SK-N-SH (cell line): ENCODE results near the gene MAP3K7CL. TPM values are rescaled to one million over a fixed set of nuclear protein-coding genes. Genes with fewer than 3 reads are reported as not detected.

Experiments
- CTCF ChIA-PET: fragments of 300-600, 350-600 bp; formaldehyde crosslinking; extraction: SDS; loops from one replicate; lab custom pipeline; 2021; lab: Yijun Ruan, JAX
- POLR2A ChIA-PET: fragments of 350-600 bp; sonication (Branson Sonifier 250); formaldehyde crosslinking; extraction: SDS; loops from one replicate; lab custom pipeline; 2020; ENCODE audit warnings: antibody characterized with exemption, inconsistent platforms; lab: Yijun Ruan, JAX
- DNase-seq: peaks from one replicate; pipeline ENCODE4 v3.0.0; 2012
- H2AFZ ChIP-seq: fragments of 200-600 bp; sonication (generic); 2 replicates; pipeline ENCODE4 v1.8.1; 2016; ENCODE audit warnings: antibody characterized with exemption, mild to moderate bottlenecking, low read depth
- H3F3A ChIP-seq: fragments of 200-600 bp; sonication (generic); replicated peaks from 2 replicates; pipeline ENCODE3; 2016; ENCODE audit warnings: antibody characterized with exemption, mild to moderate bottlenecking; ENCODE audit not compliant: insufficient read depth
- H3K27ac ChIP-seq, 2 experiments: fragments of 200-500 bp in 1 of 2; fragments of 200-600 bp in 1 of 2; sonication (Bioruptor generic) in 1 of 2; sonication (generic), shearing (Covaris generic) in 1 of 2; 2 replicates each; pipeline versions ENCODE4 v1.5.1 to v1.6.1; 2014 to 2016; ENCODE audit warnings: low read depth in 2 of 2, inconsistent platforms in 1 of 2, low read length in 1 of 2, mild to moderate bottlenecking in 1 of 2, mixed read lengths in 1 of 2
- H3K27me3 ChIP-seq: fragments of 200-600 bp; sonication (generic), shearing (Covaris generic); 2 replicates; pipeline ENCODE4 v1.6.1; 2016; ENCODE audit warnings: mixed run types; ENCODE audit not compliant: insufficient read depth
- H3K36me3 ChIP-seq, 2 experiments: fragments of 200-500 bp in 1 of 2; fragments of 200-600 bp in 1 of 2; sonication (Bioruptor generic) in 1 of 2; sonication (generic) in 1 of 2; replicated peaks in 1 of 2; 2 replicates each; pipeline versions ENCODE3 to v1.5.1; 2014 to 2016; ENCODE audit warnings: low read length in 1 of 2, mild to moderate bottlenecking in 1 of 2; ENCODE audit not compliant: insufficient read depth in 2 of 2, control insufficient read depth in 1 of 2
- H3K4me1 ChIP-seq, 2 experiments: fragments of 200-500 bp in 1 of 2; fragments of 200-600 bp in 1 of 2; sonication (Bioruptor generic) in 1 of 2; sonication (generic), shearing (Covaris generic) in 1 of 2; 2 replicates each; pipeline versions ENCODE4 v1.5.1 to v1.6.1; 2014 to 2016; ENCODE audit warnings: low read depth in 1 of 2, low read length in 1 of 2, mixed run types in 1 of 2; ENCODE audit not compliant: insufficient read depth in 2 of 2, control insufficient read depth in 1 of 2
- H3K4me2 ChIP-seq: fragments of 200-600 bp; sonication (generic), shearing (Covaris generic); 2 replicates; pipeline ENCODE4 v1.6.1; 2017; ENCODE audit warnings: mixed run types
- H3K4me3 ChIP-seq, 2 experiments: fragments of 200-500 bp in 1 of 2; fragments of 200-600 bp in 1 of 2; sonication (Bioruptor generic) in 1 of 2; sonication (generic), shearing (Covaris generic) in 1 of 2; 2 replicates each; pipeline versions ENCODE4 v1.5.1 to v1.8.1; 2014 to 2016; ENCODE audit warnings: low read depth in 2 of 2, inconsistent platforms in 1 of 2, low read length in 1 of 2, mild to moderate bottlenecking in 1 of 2, mixed read lengths in 1 of 2, moderate library complexity in 1 of 2
- H3K79me2 ChIP-seq: fragments of 200-600 bp; sonication (generic); 2 replicates; pipeline ENCODE4 v1.8.1; 2017; ENCODE audit warnings: mild to moderate bottlenecking; ENCODE audit not compliant: insufficient read depth
- H3K9ac ChIP-seq: fragments of 200-600 bp; sonication (generic); 2 replicates; pipeline ENCODE4 v1.6.1; 2017; ENCODE audit warnings: mixed run types
- H3K9me2 ChIP-seq: fragments of 200-600 bp; sonication (generic); 2 replicates; pipeline ENCODE4 v1.6.1; 2017; ENCODE audit warnings: mixed run types
- H3K9me3 ChIP-seq: fragments of 200-600 bp; sonication (generic); 2 replicates; pipeline ENCODE4 v1.6.1; 2017; ENCODE audit warnings: mixed run types, mild to moderate bottlenecking, moderate library complexity
- H4K20me1 ChIP-seq: fragments of 200-600 bp; sonication (generic); 2 replicates; pipeline ENCODE4 v1.6.1; 2017; ENCODE audit warnings: mild to moderate bottlenecking, mixed run types; ENCODE audit not compliant: insufficient read depth
- CHD2 ChIP-seq: fragments of 150-350 bp; IDR thresholded peaks from 2 replicates; pipeline ENCODE4 v1.6.1; 2018; ENCODE audit warnings: low read length; ENCODE audit not compliant: partially characterized antibody
- EP300 ChIP-seq, 2 experiments: IDR thresholded peaks; 2 replicates each; pipeline versions ENCODE4 v1.4.0 to v1.6.1; 2012; ENCODE audit warnings: borderline replicate concordance in 1 of 2, low read depth in 1 of 2, low read length in 1 of 2
- EZH2phosphoT487 ChIP-seq: fragments of 200-600 bp; sonication (generic); IDR thresholded peaks from 2 replicates; pipeline ENCODE4 v1.6.1; 2017; ENCODE audit warnings: low read depth, mixed run types, mild to moderate bottlenecking, antibody characterized with exemption, moderate library complexity, borderline replicate concordance
- FOSL2 ChIP-seq: IDR thresholded peaks from 2 replicates; pipeline ENCODE4 v1.4.0; 2012; ENCODE audit warnings: low read depth, mild to moderate bottlenecking, moderate library complexity, borderline replicate concordance
- FOXM1 ChIP-seq: IDR thresholded peaks from 2 replicates; pipeline ENCODE4 v1.4.0; 2012; ENCODE audit warnings: low read depth, mild to moderate bottlenecking
- GATA2 ChIP-seq: sonication (generic); formaldehyde crosslinking; IDR thresholded peaks from 2 replicates; pipeline ENCODE4 v1.5.0; 2020; ENCODE audit warnings: mild to moderate bottlenecking, missing genetic modification reagents
- MXI1 ChIP-seq: IDR thresholded peaks from 2 replicates; pipeline ENCODE4 v1.6.1; 2012; ENCODE audit warnings: mild to moderate bottlenecking, low read depth, low read length, improper control_type of control experiment
- PBX3 ChIP-seq: IDR thresholded peaks from 2 replicates; pipeline ENCODE4; 2012
- RAD21 ChIP-seq: IDR thresholded peaks from 2 replicates; pipeline ENCODE4 v1.6.1; 2012; ENCODE audit warnings: mild to moderate bottlenecking, low read length
- SIN3A ChIP-seq: IDR thresholded peaks from 2 replicates; pipeline ENCODE4 v1.6.1; 2012; ENCODE audit warnings: low read depth, mild to moderate bottlenecking, low read length, moderate library complexity, borderline replicate concordance
- SMC3 ChIP-seq: IDR thresholded peaks from 2 replicates; pipeline ENCODE4 v1.6.1; 2012; ENCODE audit warnings: low read depth, low read length, improper control_type of control experiment
- TEAD4 ChIP-seq: IDR thresholded peaks from 2 replicates; pipeline ENCODE4 v1.4.0; 2012; ENCODE audit warnings: mild to moderate bottlenecking, borderline replicate concordance; ENCODE audit not compliant: insufficient read depth
- ZBTB33 ChIP-seq: IDR thresholded peaks from 2 replicates; pipeline ENCODE4 v1.4.0; 2012; ENCODE audit warnings: low read depth, borderline replicate concordance
- WGBS: methylation state at CpG from one replicate; pipeline ENCODE4 v1.1.6; 2017; ENCODE audit warnings: low lambda C conversion rate; 5-methylcytosine and 5-hydroxymethylcytosine counted together
- polyA plus RNA-seq, 3 experiments: library from polyadenylated mRNA; depleted of rRNA; stranded (reverse); fragments of >200 nt; gene quantifications; 2 replicates each; pipeline ENCODE4 v1.2.3, GENCODE V29; 2012
- TF ChIP-seq, protein P1 (sequence below): IDR thresholded peaks from 2 replicates; pipeline ENCODE4 v1.6.1; 2012; ENCODE audit warnings: mild to moderate bottlenecking, low read depth, low read length, moderate library complexity
- TF ChIP-seq, protein P2 (sequence below): IDR thresholded peaks from 2 replicates; pipeline ENCODE4 v1.4.0; 2012; ENCODE audit warnings: low read depth
- TF ChIP-seq, protein P3 (sequence below): fragments of 150-350 bp; IDR thresholded peaks from 2 replicates; pipeline ENCODE4 v1.6.1; 2016; ENCODE audit warnings: mild to moderate bottlenecking, low read depth, low read length
- TF ChIP-seq, protein P4 (sequence below): IDR thresholded peaks from 2 replicates; pipeline ENCODE4 v1.4.0; 2012; ENCODE audit warnings: low read depth, borderline replicate concordance

The MAP3K7CL gene
- polyA plus RNA-seq, 1 of the 3 experiments (the other 2 are of a cell fraction), result 2.3 TPM

DNA sequence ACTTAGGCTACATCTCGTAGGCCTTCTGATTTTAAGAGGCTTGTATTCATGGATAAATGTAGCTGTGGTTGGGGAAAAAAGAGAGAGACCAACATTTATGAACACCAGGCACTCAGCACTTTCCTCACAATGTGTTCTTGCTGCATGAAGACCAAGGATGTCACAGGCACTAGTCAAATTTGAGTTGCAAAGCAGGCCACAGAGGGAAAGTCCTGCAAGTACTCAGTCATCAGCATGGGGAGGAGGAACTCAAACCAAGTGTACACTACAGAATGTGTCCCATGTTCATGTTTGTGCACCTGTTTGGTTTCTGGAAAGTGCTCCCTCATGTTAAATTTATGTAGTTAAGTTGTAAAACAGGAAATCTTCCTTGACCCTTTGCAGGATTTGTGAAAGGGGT lies 8.7 kb upstream of the MAP3K7CL start:
- H3K9me3 ChIP-seq, result no peaks in the 10 kb centered on the region
- ChIA-PET POLR2A (no interaction called here), CTCF (no interaction called here)
- no peaks in the 10 kb centered on the region for H4K20me1 ChIP-seq
- H3K4me1 ChIP-seq, result peaks cover 0 to 6% of the 10 kb centered on the region in 2 experiments; a peak in 1 of 4 replicates
- no peak overlapping the region for H3K4me2 ChIP-seq
- no peaks in the 10 kb centered on the region for H3F3A ChIP-seq
- H3K27ac ChIP-seq, result no peak overlapping the region
- 71% methylated on average over 1 of the region's 1 CpG for WGBS
- no peak overlapping the region for H2AFZ ChIP-seq
- TF ChIP-seq FOSL2 (no peak), GATA2 (CRISPR knock-in tag) (no peak), PBX3 (no peak), SIN3A (no peak), TEAD4 (no peak), RAD21 (no peak), MXI1 (no peak), ZBTB33 (no peak), CHD2 (no peak), EZH2phosphoT487 (no peak), FOXM1 (no peak), SMC3 (no peak), EP300 (IDR thresholded peaks at IDR 0.05; ENCODE audit: borderline replicate concordance in 1 of 2, low read depth in 1 of 2, low read length in 1 of 2) (no peak)
- TF ChIP-seq, protein P1, sequence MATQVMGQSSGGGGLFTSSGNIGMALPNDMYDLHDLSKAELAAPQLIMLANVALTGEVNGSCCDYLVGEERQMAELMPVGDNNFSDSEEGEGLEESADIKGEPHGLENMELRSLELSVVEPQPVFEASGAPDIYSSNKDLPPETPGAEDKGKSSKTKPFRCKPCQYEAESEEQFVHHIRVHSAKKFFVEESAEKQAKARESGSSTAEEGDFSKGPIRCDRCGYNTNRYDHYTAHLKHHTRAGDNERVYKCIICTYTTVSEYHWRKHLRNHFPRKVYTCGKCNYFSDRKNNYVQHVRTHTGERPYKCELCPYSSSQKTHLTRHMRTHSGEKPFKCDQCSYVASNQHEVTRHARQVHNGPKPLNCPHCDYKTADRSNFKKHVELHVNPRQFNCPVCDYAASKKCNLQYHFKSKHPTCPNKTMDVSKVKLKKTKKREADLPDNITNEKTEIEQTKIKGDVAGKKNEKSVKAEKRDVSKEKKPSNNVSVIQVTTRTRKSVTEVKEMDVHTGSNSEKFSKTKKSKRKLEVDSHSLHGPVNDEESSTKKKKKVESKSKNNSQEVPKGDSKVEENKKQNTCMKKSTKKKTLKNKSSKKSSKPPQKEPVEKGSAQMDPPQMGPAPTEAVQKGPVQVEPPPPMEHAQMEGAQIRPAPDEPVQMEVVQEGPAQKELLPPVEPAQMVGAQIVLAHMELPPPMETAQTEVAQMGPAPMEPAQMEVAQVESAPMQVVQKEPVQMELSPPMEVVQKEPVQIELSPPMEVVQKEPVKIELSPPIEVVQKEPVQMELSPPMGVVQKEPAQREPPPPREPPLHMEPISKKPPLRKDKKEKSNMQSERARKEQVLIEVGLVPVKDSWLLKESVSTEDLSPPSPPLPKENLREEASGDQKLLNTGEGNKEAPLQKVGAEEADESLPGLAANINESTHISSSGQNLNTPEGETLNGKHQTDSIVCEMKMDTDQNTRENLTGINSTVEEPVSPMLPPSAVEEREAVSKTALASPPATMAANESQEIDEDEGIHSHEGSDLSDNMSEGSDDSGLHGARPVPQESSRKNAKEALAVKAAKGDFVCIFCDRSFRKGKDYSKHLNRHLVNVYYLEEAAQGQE, result no peak
- TF ChIP-seq, protein P2, sequence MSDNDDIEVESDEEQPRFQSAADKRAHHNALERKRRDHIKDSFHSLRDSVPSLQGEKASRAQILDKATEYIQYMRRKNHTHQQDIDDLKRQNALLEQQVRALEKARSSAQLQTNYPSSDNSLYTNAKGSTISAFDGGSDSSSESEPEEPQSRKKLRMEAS, result no peak
- TF ChIP-seq, protein P3, sequence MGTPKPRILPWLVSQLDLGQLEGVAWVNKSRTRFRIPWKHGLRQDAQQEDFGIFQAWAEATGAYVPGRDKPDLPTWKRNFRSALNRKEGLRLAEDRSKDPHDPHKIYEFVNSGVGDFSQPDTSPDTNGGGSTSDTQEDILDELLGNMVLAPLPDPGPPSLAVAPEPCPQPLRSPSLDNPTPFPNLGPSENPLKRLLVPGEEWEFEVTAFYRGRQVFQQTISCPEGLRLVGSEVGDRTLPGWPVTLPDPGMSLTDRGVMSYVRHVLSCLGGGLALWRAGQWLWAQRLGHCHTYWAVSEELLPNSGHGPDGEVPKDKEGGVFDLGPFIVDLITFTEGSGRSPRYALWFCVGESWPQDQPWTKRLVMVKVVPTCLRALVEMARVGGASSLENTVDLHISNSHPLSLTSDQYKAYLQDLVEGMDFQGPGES, result no peak
- TF ChIP-seq, protein P4, sequence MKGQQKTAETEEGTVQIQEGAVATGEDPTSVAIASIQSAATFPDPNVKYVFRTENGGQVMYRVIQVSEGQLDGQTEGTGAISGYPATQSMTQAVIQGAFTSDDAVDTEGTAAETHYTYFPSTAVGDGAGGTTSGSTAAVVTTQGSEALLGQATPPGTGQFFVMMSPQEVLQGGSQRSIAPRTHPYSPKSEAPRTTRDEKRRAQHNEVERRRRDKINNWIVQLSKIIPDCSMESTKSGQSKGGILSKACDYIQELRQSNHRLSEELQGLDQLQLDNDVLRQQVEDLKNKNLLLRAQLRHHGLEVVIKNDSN, result no peak
- no peak for DNase-seq
- H3K4me3 ChIP-seq, result no peak overlapping the region
- no peaks in the 10 kb centered on the region for H3K27me3 ChIP-seq
- H3K79me2 ChIP-seq, result no peaks in the 10 kb centered on the region
- no peak overlapping the region for H3K9ac ChIP-seq
- no peaks in the 10 kb centered on the region for H3K9me2 ChIP-seq
- no peaks in the 10 kb centered on the region for H3K36me3 ChIP-seq
